KBM-7 (cell line): ENCODE data around the gene ZNF521.

ENCODE experiments used
- DNase-seq: peaks from one replicate; pipeline ENCODE4 v3.0.0-alpha.2; 2015
- in situ Hi-C: fragments of 300-500 bp; cut with MboI; formaldehyde crosslinking; loops from 2 replicates; pipeline ENCODE4 v1.14.3; 2020; ENCODE audit warnings: low sequenced_read_pairs, low pct_unique_long_range_greater_than_20kb, mixed read lengths

The ZNF521 gene

GRCh38 chr18:25351777-25352628, at the start of gene ZNF521:
Gene ZNF521 (minus strand): TSS chr18:25352166. CDS start chr18:25350946, 1,220 bp downstream.
- in situ Hi-C loops = no loop called here

GRCh38 chr18:25399554-25399953, 47.6 kb upstream of the ZNF521 start:
- in situ Hi-C loops = no loop called here
- DNase-seq = no peak

More at GRCh38 chr18:25351777-25352628, at the start of gene ZNF521:
- DNase-seq = peak; percentile 93

- in situ Hi-C loops = no loop called here
- DNase-seq = no peak
These were observed 40.2 kb upstream of the ZNF521 start for GRCh38 chr18:25392192-25392591.

GRCh38 chr18:25373432-25374179, 21.6 kb upstream of the ZNF521 start:
- DNase-seq = no peak
- in situ Hi-C loops = no loop called here

- no peak for DNase-seq
- in situ Hi-C loops = no loop called here
These were observed 18.4 kb upstream of the ZNF521 start for GRCh38 chr18:25370391-25370790.

- DNase-seq = no peak
- in situ Hi-C loops = no loop called here
These were observed 13.3 kb upstream of the ZNF521 start for GRCh38 chr18:25365242-25365641.

GRCh38 chr18:25364732-25365131, 12.8 kb upstream of the ZNF521 start:
- DNase-seq = no peak
- in situ Hi-C loops = no loop called here

- in situ Hi-C loops = no loop called here
- no peak for DNase-seq
These were observed 8.4 kb upstream of the ZNF521 start for GRCh38 chr18:25360301-25360899.

- in situ Hi-C loops = no loop called here
- DNase-seq = no peak
These were observed 1.1 kb upstream of the ZNF521 start for GRCh38 chr18:25353080-25353479.

- in situ Hi-C loops = no loop called here
- no peak for DNase-seq
These were observed 651 bp upstream of the ZNF521 start for GRCh38 chr18:25352629-25353005.

- no peak for DNase-seq
- in situ Hi-C loops = no loop called here
These were observed 638 bp downstream of the ZNF521 start for GRCh38 chr18:25351280-25351775.

GRCh38 chr18:25350489-25351251, 1.3 kb downstream of the ZNF521 start:
- in situ Hi-C loops = no loop called here
- peak; percentile 71 for DNase-seq

- DNase-seq = peak; percentile 35
- in situ Hi-C loops = no loop called here
These were observed 2.0 kb downstream of the ZNF521 start for GRCh38 chr18:25349926-25350487.

GRCh38 chr18:25349131-25349925, 2.6 kb downstream of the ZNF521 start:
- in situ Hi-C loops = no loop called here
- peak; percentile 66 for DNase-seq

- in situ Hi-C loops = no loop called here
- no peak for DNase-seq
These were observed 3.4 kb downstream of the ZNF521 start for GRCh38 chr18:25348386-25349130.

- DNase-seq = no peak
- in situ Hi-C loops = no loop called here
These were observed 5.4 kb downstream of the ZNF521 start for GRCh38 chr18:25346561-25346960.

GRCh38 chr18:25345081-25345866, 6.7 kb downstream of the ZNF521 start:
- in situ Hi-C loops = no loop called here
- DNase-seq = no peak
